Adipocyte (in vitro differentiated cells): Measurements from ENCODE around the gene RTN4IP1.

Experiments
- DNase-seq: peaks from one replicate; pipeline ENCODE4 v3.0.0-alpha.2; 2015; ENCODE audit warnings: low read depth
- H3K27me3 ChIP-seq: replicated peaks from 2 replicates; pipeline ENCODE4 v1.7.0; 2013; ENCODE audit warnings: mild to moderate bottlenecking, low read length, moderate library complexity; ENCODE audit not compliant: control insufficient read depth, insufficient read depth
- H3K36me3 ChIP-seq: 2 replicates; pipeline ENCODE4 v1.7.0; 2013; ENCODE audit warnings: low read length, mild to moderate bottlenecking, moderate library complexity; ENCODE audit not compliant: control insufficient read depth, insufficient read depth, severe bottlenecking
- H3K4me1 ChIP-seq: 2 replicates; pipeline ENCODE4 v1.7.0; 2013; ENCODE audit warnings: mild to moderate bottlenecking, low read length, moderate library complexity; ENCODE audit not compliant: control insufficient read depth, insufficient read depth
- H3K4me3 ChIP-seq: 2 replicates; pipeline ENCODE4 v1.7.0; 2013; ENCODE audit warnings: mild to moderate bottlenecking, low read length, moderate library complexity
- H3K9ac ChIP-seq: 2 replicates; pipeline ENCODE4 v1.7.0; 2013; ENCODE audit warnings: mild to moderate bottlenecking, low read length, moderate library complexity
- H3K9me3 ChIP-seq: 2 replicates; pipeline ENCODE4 v1.7.0; 2013; ENCODE audit warnings: mild to moderate bottlenecking, low read length, moderate library complexity; ENCODE audit not compliant: control insufficient read depth

RTN4IP1 gene

GRCh38 chr6:106629103-106629858 is at the start of gene RTN4IP1, which contains the start of gene QRSL1:
TSS of gene RTN4IP1 (minus strand) at chr6:106629498. CDS start at chr6:106629021, 477 bp downstream.
TSS of gene QRSL1 (plus strand) at chr6:106629578. CDS start at chr6:106629682, 104 bp downstream.
- DNase-seq: peak; percentile 96
- H3K4me1 ChIP-seq: peaks cover 13% of the 10 kb centered on the region
- no peaks in the 10 kb centered on the region for H3K36me3 ChIP-seq
- H3K27me3 ChIP-seq: no peaks in the 10 kb centered on the region
- no peaks in the 10 kb centered on the region for H3K9me3 ChIP-seq
- peak within 1 kb of the TSS; percentile 99 for H3K4me3 ChIP-seq
- H3K9ac ChIP-seq: peak within 1 kb of the TSS; percentile 95

- no peak overlapping the region for H3K4me3 ChIP-seq
- H3K27me3 ChIP-seq: no peaks in the 10 kb centered on the region
- H3K9me3 ChIP-seq: no peaks in the 10 kb centered on the region
- H3K4me1 ChIP-seq: peaks cover 2% of the 10 kb centered on the region
- no peak for DNase-seq
- no peaks in the 10 kb centered on the region for H3K36me3 ChIP-seq
- H3K9ac ChIP-seq: no peak overlapping the region
Observed at GRCh38 chr6:106677282-106677681, 48.0 kb upstream of the RTN4IP1 start.

- no peaks in the 10 kb centered on the region for H3K27me3 ChIP-seq
- no peak for DNase-seq
- H3K36me3 ChIP-seq: no peaks in the 10 kb centered on the region
- H3K9me3 ChIP-seq: no peaks in the 10 kb centered on the region
- H3K4me3 ChIP-seq: no peak overlapping the region
- H3K9ac ChIP-seq: no peak overlapping the region
- peaks cover 2% of the 10 kb centered on the region for H3K4me1 ChIP-seq
Observed at GRCh38 chr6:106674541-106675229, 45.4 kb upstream of the RTN4IP1 start.

- peaks cover 2% of the 10 kb centered on the region for H3K4me1 ChIP-seq
- peaks cover 9% of the 10 kb centered on the region for H3K36me3 ChIP-seq
- no peak overlapping the region for H3K9ac ChIP-seq
- H3K27me3 ChIP-seq: no peaks in the 10 kb centered on the region
- H3K9me3 ChIP-seq: no peaks in the 10 kb centered on the region
- H3K4me3 ChIP-seq: no peak overlapping the region
- no peak for DNase-seq
Observed at GRCh38 chr6:106671651-106672050, 42.4 kb upstream of the RTN4IP1 start.

- DNase-seq: no peak
- Histone ChIP-seq H3K9me3 (no peaks in the 10 kb centered on the region), H3K9ac (no peak overlapping the region), H3K4me3 (no peak overlapping the region), H3K4me1 (no peaks in the 10 kb centered on the region), H3K27me3 (no peaks in the 10 kb centered on the region), H3K36me3 (peaks cover 23% of the 10 kb centered on the region)
Observed at GRCh38 chr6:106670236-106670635, 40.9 kb upstream of the RTN4IP1 start.

GRCh38 chr6:106667022-106667402 is 37.7 kb upstream of the RTN4IP1 start:
- Histone ChIP-seq H3K36me3 (peaks cover 47% of the 10 kb centered on the region), H3K4me3 (no peak overlapping the region), H3K9me3 (no peaks in the 10 kb centered on the region), H3K27me3 (no peaks in the 10 kb centered on the region), H3K4me1 (no peaks in the 10 kb centered on the region), H3K9ac (no peak overlapping the region)
- DNase-seq: no peak

- no peak overlapping the region for H3K9ac ChIP-seq
- no peaks in the 10 kb centered on the region for H3K27me3 ChIP-seq
- no peak for DNase-seq
- H3K4me3 ChIP-seq: no peak overlapping the region
- no peaks in the 10 kb centered on the region for H3K9me3 ChIP-seq
- H3K36me3 ChIP-seq: peaks cover 47% of the 10 kb centered on the region
- no peaks in the 10 kb centered on the region for H3K4me1 ChIP-seq
Observed at GRCh38 chr6:106666282-106667021, 37.2 kb upstream of the RTN4IP1 start.

- no peak for DNase-seq
- Histone ChIP-seq H3K36me3 (peaks cover 76% of the 10 kb centered on the region), H3K27me3 (no peaks in the 10 kb centered on the region), H3K9ac (no peak overlapping the region), H3K4me1 (no peaks in the 10 kb centered on the region), H3K9me3 (peaks cover 20% of the 10 kb centered on the region), H3K4me3 (no peak overlapping the region)
Observed at GRCh38 chr6:106662458-106662857, 33.2 kb upstream of the RTN4IP1 start.

GRCh38 chr6:106659859-106660258 is 30.6 kb upstream of the RTN4IP1 start:
- Histone ChIP-seq H3K4me3 (no peak overlapping the region), H3K27me3 (no peaks in the 10 kb centered on the region), H3K36me3 (peaks cover 75% of the 10 kb centered on the region), H3K9ac (no peak overlapping the region), H3K9me3 (peaks cover 20% of the 10 kb centered on the region), H3K4me1 (no peaks in the 10 kb centered on the region)
- no peak for DNase-seq

GRCh38 chr6:106658469-106658868 is 29.2 kb upstream of the RTN4IP1 start:
- no peak overlapping the region for H3K4me3 ChIP-seq
- H3K27me3 ChIP-seq: no peaks in the 10 kb centered on the region
- H3K9ac ChIP-seq: no peak overlapping the region
- H3K36me3 ChIP-seq: peaks cover 75% of the 10 kb centered on the region
- peak; percentile 3 for DNase-seq
- no peaks in the 10 kb centered on the region for H3K4me1 ChIP-seq
- H3K9me3 ChIP-seq: peaks cover 20% of the 10 kb centered on the region

- no peaks in the 10 kb centered on the region for H3K9me3 ChIP-seq
- no peaks in the 10 kb centered on the region for H3K27me3 ChIP-seq
- H3K4me3 ChIP-seq: no peak overlapping the region
- H3K9ac ChIP-seq: no peak overlapping the region
- peaks cover 72% of the 10 kb centered on the region for H3K36me3 ChIP-seq
- DNase-seq: no peak
- H3K4me1 ChIP-seq: no peaks in the 10 kb centered on the region
Observed at GRCh38 chr6:106648651-106649308, 19.5 kb upstream of the RTN4IP1 start.
